ENCODE measurements around the gene SNAI3.

SNAI3 gene

GRCh38 chr16:88686439-88687253 is at the start of gene SNAI3:
Gene SNAI3 (minus strand): TSS chr16:88686507. CDS start chr16:88686406, 101 bp downstream.
- in situ Hi-C loops (cut with MboI; ENCODE audit: low sequenced_read_pairs), result no loop called here

GRCh38 chr16:88736088-88736487 is 49.8 kb upstream of the SNAI3 start:
- in situ Hi-C loops (cut with MboI; ENCODE audit: low sequenced_read_pairs), result loop anchor here (25.0 kb wide), 1 partner anchor 476 kb away; the partner anchor contains the start of genes SLC22A31 and ZNF778

- in situ Hi-C loops (cut with MboI; ENCODE audit: low sequenced_read_pairs), result loop anchor here (25.0 kb wide), 1 partner anchor 477 kb away; the partner anchor contains the start of genes SLC22A31 and ZNF778
Measured at GRCh38 chr16:88735616-88736015, 49.3 kb upstream of the SNAI3 start.

- in situ Hi-C loops (cut with MboI; ENCODE audit: low sequenced_read_pairs), result loop anchor here (25.0 kb wide), 1 partner anchor 477 kb away; the partner anchor contains the start of genes SLC22A31 and ZNF778
Measured at GRCh38 chr16:88735121-88735520, 48.8 kb upstream of the SNAI3 start.

DNA sequence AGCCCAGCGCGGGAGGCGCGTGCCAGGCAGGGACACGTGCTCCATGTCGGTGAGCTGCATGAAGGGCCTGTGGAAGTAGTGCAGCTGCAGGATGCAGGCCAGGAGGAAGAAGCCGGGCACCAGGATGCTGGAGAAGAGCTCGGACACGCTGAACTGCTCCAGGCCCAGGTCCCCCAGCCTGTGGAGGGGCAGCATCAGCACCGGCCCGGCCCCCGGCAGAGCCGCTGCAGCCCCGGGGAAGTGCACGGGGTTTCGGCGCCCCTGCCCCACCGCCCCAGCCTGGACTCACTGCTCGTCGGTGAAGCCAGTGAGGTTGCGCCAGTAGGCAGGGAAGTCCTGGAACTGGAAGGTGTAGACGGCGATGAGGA is 48.0 kb upstream of the SNAI3 start:
- in situ Hi-C loops (cut with MboI; ENCODE audit: low sequenced_read_pairs), result loop anchor here (25.0 kb wide), 1 partner anchor 478 kb away; the partner anchor contains the start of genes SLC22A31 and ZNF778

DNA sequence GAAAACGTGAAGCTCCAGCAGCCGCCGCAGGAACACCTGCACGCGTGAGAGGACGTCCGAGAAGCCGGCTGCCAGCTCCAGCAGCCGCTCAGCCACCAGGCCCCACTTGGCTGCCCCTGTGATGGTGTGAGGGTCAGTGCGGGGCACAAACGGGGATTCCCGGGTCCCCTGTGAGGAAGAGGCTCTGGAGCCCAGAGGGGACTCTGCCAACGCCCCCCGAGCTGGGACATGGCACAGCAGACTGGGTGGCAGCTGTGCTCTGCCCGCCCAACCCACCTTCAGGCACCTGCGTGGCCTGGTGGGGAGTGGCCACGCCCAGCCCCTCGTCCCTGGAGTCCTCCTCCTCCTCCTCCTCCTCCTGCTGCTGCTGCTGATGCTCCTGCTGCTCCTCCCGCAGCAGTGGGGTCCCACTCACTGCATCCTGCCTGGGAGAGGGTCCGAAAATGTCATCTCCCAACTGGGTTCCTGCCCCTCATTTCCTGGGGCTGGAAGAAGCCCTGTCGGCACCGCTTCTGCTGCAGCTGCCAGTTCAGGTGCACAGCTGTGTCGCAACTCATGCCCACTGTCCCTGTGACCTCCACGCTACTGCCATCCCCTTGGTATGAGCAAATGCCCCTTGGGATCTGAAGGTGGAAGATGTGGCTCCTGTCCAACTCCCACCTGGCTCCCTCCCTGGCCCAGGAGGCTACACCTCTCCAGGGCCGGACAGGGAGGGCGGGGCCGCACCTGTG is 47.5 kb upstream of the SNAI3 start:
- in situ Hi-C loops (cut with MboI; ENCODE audit: low sequenced_read_pairs), result loop anchor here (25.0 kb wide), 1 partner anchor 479 kb away; the partner anchor contains the start of genes SLC22A31 and ZNF778

- in situ Hi-C loops (cut with MboI; ENCODE audit: low sequenced_read_pairs), result loop anchor here (25.0 kb wide), 1 partner anchor 479 kb away; the partner anchor contains the start of genes SLC22A31 and ZNF778
Measured at GRCh38 chr16:88732961-88733294, 46.6 kb upstream of the SNAI3 start.

DNA sequence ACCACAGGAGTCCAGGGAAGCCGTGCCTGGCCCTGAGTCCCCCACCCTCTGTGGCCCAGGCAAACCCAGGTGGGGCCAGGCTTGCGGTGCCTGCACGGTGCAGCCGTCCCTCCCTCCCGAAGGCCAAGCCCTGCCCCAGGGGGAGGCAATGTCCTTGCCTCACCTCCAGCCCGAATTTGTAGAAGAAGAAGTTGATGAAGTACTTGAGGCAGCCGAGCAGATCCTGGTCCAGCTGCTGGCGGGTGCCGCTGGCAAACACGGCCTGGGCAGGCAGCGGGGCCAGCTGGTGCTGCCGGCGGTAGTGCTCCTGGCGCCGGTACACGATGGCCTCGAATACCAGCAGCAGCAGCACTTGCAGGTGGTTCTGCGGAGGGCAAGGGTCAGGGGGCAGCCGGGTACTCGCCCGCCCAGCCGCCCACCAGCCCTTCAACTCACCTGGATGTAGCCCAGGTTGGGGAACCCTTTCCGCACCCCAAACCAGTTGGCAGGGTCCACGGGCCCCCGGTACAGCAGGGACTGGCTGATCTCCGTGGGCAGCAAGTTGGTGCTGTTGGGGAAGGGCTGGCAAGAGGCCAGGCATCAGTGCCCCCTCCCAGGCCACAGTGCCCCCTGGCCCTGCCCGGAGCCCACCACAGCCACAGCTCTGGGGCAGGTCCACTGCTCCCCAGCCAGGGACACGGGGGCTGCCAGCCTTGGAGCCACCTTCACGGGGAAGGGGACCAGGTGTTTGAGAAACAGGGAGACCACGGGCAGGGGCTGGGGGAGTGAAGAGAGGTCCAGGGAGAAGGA is 46.1 kb upstream of the SNAI3 start:
- in situ Hi-C loops (cut with MboI; ENCODE audit: low sequenced_read_pairs), result loop anchor here (25.0 kb wide), 1 partner anchor 480 kb away; the partner anchor contains the start of genes SLC22A31 and ZNF778

- in situ Hi-C loops (cut with MboI; ENCODE audit: low sequenced_read_pairs), result loop anchor here (25.0 kb wide), 1 partner anchor 481 kb away; the partner anchor contains the start of genes SLC22A31 and ZNF778
Measured at GRCh38 chr16:88731699-88732098, 45.4 kb upstream of the SNAI3 start.

DNA sequence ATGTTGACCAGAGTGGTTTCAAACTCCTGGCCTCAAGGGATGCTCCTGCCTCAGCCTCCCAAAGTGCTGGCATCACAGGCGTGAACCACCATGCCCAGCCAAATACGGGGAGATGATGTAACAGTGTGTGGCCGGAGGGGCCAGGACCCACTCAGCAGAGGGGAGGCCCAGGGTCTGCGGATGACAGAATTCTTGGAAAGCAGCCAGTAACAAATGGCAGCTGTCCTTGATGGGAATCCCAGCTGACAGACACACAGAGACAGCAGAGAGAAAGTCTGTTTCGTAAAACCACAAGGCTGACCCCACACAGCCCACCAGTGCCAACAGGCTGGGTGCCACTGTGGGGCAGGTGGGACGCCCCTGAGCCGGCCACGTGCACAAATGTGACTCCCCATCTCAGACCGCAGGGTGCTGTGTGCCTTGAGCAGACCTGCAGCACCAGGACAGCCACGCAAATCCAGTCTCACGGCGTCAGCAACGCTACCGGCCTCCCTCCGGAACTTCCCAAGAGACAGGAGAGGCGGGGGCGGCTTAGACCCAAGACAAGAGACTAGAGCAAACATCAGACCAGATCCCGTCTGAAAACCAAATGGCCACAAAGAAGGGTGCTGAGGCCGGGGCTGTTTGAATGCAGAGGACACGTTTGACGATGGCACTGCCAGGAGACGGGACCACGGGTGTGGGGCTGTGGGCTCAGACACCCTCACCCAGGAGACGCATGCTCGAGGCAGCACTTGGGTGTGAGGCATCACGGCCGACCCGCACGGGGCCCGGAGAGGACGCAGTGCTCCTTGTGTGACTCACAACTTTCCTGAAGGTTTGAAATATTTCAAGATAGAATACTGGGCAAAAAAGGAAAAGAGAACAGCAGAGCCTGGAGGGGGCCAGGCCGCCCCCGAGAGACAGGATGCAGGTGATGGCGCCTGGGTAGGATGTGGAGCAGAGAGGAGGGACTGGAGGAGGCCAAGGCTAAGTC is 44.6 kb upstream of the SNAI3 start:
- in situ Hi-C loops (cut with MboI; ENCODE audit: low sequenced_read_pairs), result loop anchor here (25.0 kb wide), 1 partner anchor 481 kb away; the partner anchor contains the start of genes SLC22A31 and ZNF778

GRCh38 chr16:88727871-88728270 is 41.6 kb upstream of the SNAI3 start:
- in situ Hi-C loops (cut with MboI; ENCODE audit: low sequenced_read_pairs), result loop anchor here (25.0 kb wide), 1 partner anchor 484 kb away; the partner anchor contains the start of genes SLC22A31 and ZNF778

- in situ Hi-C loops (cut with MboI; ENCODE audit: low sequenced_read_pairs), result loop anchor here (25.0 kb wide), 1 partner anchor 485 kb away; the partner anchor contains the start of genes SLC22A31 and ZNF778
Measured at GRCh38 chr16:88726981-88727380, 40.7 kb upstream of the SNAI3 start.

DNA sequence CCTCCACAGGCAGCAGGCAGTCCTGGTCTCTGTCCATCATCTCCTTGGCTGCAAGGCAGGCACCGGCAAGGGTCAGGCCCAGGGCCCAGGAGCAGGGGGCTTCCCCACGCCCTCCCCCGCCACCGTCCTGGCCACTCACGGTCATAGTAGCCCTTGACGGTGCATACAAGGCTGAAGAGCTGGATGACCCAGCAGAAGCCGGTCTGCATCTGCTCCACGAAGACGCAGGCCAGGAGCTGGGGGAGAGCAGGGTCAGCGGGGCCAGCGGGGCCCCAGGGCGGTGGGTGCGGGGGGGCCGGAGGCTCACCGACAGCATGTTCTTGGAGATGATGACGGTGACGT is 40.1 kb upstream of the SNAI3 start:
- in situ Hi-C loops (cut with MboI; ENCODE audit: low sequenced_read_pairs), result loop anchor here (25.0 kb wide), 1 partner anchor 486 kb away; the partner anchor contains the start of genes SLC22A31 and ZNF778

DNA sequence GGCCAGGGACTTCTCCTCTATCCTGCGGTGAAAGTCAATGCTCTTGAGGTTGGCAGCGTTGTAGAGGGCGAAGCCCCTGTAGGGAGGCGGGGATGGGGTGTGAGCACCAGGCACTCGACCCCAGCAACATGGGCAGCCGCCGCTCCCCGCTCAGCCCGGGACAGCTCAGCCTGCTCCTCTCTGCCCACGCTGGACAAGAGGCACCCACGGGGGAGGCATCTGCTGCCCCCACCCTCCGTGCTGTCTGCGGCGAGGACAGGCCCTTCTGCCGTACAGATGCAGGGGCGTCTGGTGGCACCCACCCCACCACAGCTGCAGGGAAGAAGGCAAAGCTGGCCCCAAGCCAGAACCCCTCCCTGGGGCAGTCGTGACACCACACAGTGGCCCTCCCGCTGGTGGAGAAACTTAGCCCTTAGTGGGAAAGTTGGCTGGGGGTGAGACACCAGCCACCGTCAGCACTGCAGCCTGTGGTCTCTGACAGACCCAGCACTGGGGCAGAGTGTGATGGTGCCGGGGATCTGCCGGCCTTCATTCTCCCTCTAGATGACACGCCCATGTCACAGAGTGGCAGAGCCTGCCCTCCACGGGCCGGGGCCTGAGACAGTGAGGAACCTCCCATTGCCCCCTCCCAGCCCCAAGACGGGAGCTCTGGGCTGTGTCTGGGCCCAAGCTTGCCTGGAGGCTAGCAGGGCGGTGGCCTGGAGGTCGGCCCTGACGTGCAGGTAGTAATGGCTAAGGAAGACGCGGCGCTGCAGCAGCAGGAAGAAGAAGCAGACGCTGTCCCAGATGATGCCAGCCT is 39.5 kb upstream of the SNAI3 start:
- in situ Hi-C loops (cut with MboI; ENCODE audit: low sequenced_read_pairs), result loop anchor here (25.0 kb wide), 1 partner anchor 486 kb away; the partner anchor contains the start of genes SLC22A31 and ZNF778

DNA sequence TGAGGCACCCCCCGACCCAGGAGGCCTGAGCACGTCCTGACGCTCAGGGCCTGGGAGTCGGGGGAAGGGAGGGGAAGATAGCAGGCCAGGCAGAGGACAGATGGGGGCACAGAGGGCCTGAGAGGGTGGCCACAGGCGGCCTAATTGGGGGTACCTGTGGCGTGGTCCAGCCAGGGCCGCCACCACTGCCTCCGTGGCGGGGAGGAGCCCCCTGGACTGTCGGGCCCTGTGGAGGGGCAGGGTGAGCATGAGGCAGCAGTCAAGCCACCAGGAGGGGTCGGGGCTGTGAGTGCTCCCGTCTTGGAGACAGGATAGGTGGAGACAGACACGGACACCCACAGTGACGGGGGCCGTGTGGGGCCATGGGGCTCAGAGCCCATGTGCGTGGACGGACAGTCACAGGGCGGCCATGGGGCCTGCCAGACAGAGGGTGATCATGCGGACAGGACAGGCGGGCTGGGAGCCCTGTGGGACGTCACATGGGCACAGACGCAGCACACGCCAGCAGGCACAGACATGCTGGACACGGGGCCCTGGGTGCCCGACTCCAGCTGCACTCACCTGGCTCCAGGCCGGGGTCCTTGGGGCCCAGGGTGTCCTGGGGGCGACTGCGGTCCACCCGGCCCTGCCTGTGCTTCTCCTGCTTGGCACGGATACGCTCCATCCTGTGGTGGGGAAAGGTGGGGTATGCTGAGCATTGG is 38.7 kb upstream of the SNAI3 start:
- in situ Hi-C loops (cut with MboI; ENCODE audit: low sequenced_read_pairs), result loop anchor here (25.0 kb wide), 1 partner anchor 487 kb away; the partner anchor contains the start of genes SLC22A31 and ZNF778

GRCh38 chr16:88723911-88724310 is 37.6 kb upstream of the SNAI3 start:
- in situ Hi-C loops (cut with MboI; ENCODE audit: low sequenced_read_pairs), result no loop called here

DNA sequence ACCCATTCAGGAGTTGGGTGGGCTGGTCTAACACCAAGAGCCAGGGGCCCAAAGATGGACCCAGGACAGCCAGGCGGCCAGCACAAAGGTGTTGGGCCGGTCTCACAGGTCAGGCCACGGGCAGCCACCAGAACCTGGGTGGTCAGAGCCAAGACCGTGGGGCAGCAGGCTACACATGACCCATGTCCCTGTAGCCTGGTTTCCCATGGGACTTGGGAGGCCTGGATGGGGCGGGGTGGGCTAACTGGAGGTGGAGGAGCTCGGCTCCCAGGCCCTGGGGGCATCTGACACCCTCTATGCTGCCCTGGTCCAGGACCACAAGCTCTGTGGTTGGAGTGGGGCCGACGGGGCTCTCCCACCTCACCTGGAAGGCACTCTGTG is 37.2 kb upstream of the SNAI3 start:
- in situ Hi-C loops (cut with MboI; ENCODE audit: low sequenced_read_pairs), result no loop called here
